Measurements from ENCODE around the gene CAMK2D.
"Not testable (repeated sequence)": the region's sequence is repeated elsewhere in the genome, so short reads cannot be mapped to it uniquely, and the experiment has no call there.

Gene CAMK2D

GRCh38 chr4:113772319-113772718 is 10.8 kb upstream of the CAMK2D start:
- TF ChIP-seq CTCF (IDR thresholded peaks at IDR 0.05; ENCODE audit: low read depth, low read length), result no peak
- H3K27ac ChIP-seq, result no peak overlapping the region

GRCh38 chr4:113769744-113770143 is 8.2 kb upstream of the CAMK2D start:
- no peak overlapping the region for H3K4me3 ChIP-seq (ENCODE audit: low read depth, low read length)
- no peaks in the 10 kb centered on the region for H3K27me3 ChIP-seq (ENCODE audit: insufficient read depth, low read depth, severe bottlenecking)
- no peak for TF ChIP-seq CTCF (IDR thresholded peaks at IDR 0.05; ENCODE audit: low read depth, low read length)
- DNase-seq, result no peak
- no peak overlapping the region for H3K27ac ChIP-seq
- no peaks in the 10 kb centered on the region for H3K36me3 ChIP-seq
- H3K9me3 ChIP-seq (ENCODE audit: severe bottlenecking), result no peaks in the 10 kb centered on the region

More at GRCh38 chr4:113772319-113772718, 10.8 kb upstream of the CAMK2D start:
- Histone ChIP-seq H3K27me3 (ENCODE audit: insufficient read depth, low read depth, severe bottlenecking) (no peaks in the 10 kb centered on the region), H3K9me3 (ENCODE audit: severe bottlenecking) (no peaks in the 10 kb centered on the region), H3K36me3 (no peaks in the 10 kb centered on the region), H3K4me3 (ENCODE audit: low read depth, low read length) (no peak overlapping the region)
- no peak for DNase-seq

- no peak for TF ChIP-seq CTCF (IDR thresholded peaks at IDR 0.05; ENCODE audit: low read depth, low read length)
- H3K27ac ChIP-seq, result no peak overlapping the region
- no peak overlapping the region for H3K4me3 ChIP-seq (ENCODE audit: low read depth, low read length)
- H3K36me3 ChIP-seq, result no peaks in the 10 kb centered on the region
- no peaks in the 10 kb centered on the region for H3K27me3 ChIP-seq (ENCODE audit: insufficient read depth, low read depth, severe bottlenecking)
- no peaks in the 10 kb centered on the region for H3K9me3 ChIP-seq (ENCODE audit: severe bottlenecking)
- no peak for DNase-seq
Measured at GRCh38 chr4:113768952-113769351, 7.4 kb upstream of the CAMK2D start.

GRCh38 chr4:113766882-113767281 is 5.3 kb upstream of the CAMK2D start:
- Histone ChIP-seq H3K4me3 (ENCODE audit: low read depth, low read length) (no peak overlapping the region), H3K9me3 (ENCODE audit: severe bottlenecking) (no peaks in the 10 kb centered on the region), H3K27me3 (ENCODE audit: insufficient read depth, low read depth, severe bottlenecking) (no peaks in the 10 kb centered on the region), H3K27ac (no peak overlapping the region), H3K36me3 (no peaks in the 10 kb centered on the region)
- no peak for TF ChIP-seq CTCF (IDR thresholded peaks at IDR 0.05; ENCODE audit: low read depth, low read length)
- DNase-seq, result no peak

- DNase-seq, result no peak
- Histone ChIP-seq H3K27ac (no peak overlapping the region), H3K27me3 (ENCODE audit: insufficient read depth, low read depth, severe bottlenecking) (no peaks in the 10 kb centered on the region), H3K36me3 (no peaks in the 10 kb centered on the region), H3K9me3 (ENCODE audit: severe bottlenecking) (no peaks in the 10 kb centered on the region), H3K4me3 (ENCODE audit: low read depth, low read length) (no peak overlapping the region)
- TF ChIP-seq CTCF (IDR thresholded peaks at IDR 0.05; ENCODE audit: low read depth, low read length), result no peak
Measured at GRCh38 chr4:113764720-113765264, 3.3 kb upstream of the CAMK2D start.

- H3K9me3 ChIP-seq (ENCODE audit: severe bottlenecking); H3K4me3 ChIP-seq (ENCODE audit: low read depth, low read length); H3K27ac ChIP-seq; H3K36me3 ChIP-seq; H3K27me3 ChIP-seq (ENCODE audit: insufficient read depth, low read depth, severe bottlenecking); DNase-seq: not testable (repeated sequence)
Measured at GRCh38 chr4:113763923-113764322, 2.4 kb upstream of the CAMK2D start.

Measured in WERI-Rb-1 (cell line).